GM10248 (cell line): Measurements from ENCODE around the gene ZEB2.

Experiments
- CTCF ChIA-PET: fragments of 300-600 bp; sonication (Branson Sonifier 250); formaldehyde crosslinking; extraction: SDS; loops from one replicate; lab custom pipeline; 2021; ENCODE audit warnings: antibody characterized with exemption; lab: Yijun Ruan, JAX
- POLR2A ChIA-PET: fragments of 350-650 bp; sonication (Branson Sonifier 250); formaldehyde crosslinking; extraction: SDS; loops from one replicate; lab custom pipeline; 2020; ENCODE audit warnings: antibody characterized with exemption; lab: Yijun Ruan, JAX
- DNase-seq: peaks from one replicate; pipeline ENCODE4 v3.0.0; 2012; ENCODE audit errors: extremely low spot score
- CTCF ChIP-seq: IDR thresholded peaks from 2 replicates; pipeline ENCODE4 v1.5.1; 2012; ENCODE audit warnings: mild to moderate bottlenecking, low read depth; ENCODE audit errors: extremely low read depth, missing control alignments, control extremely low read depth

The ZEB2 gene

DNA sequence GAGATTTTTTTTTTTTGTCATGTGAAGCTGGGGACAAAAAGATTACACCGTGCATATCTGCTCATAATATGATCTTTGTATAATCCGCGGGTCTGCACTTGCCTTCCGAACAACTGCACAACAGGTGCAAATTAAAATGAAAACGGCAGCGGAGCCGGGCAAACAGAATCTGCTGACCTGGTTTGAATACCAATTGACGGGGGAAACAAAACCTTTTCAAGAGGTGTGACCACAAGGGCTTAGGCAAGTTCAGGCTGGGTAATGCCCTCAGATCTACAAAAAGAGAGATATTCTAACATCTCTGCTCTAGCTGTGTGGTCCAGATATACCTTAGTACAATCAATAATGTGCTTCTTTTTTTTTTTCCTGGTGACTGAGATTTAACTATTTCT, 88.5 kb downstream of the ZEB2 start:
- DNase-seq: no peak
- CTCF ChIA-PET: interaction anchor here (2.4 kb wide), 1 partner anchor 18 kb away, joined by 10 read pairs; no protein-coding TSS in a partner anchor
- TF ChIP-seq CTCF: no peak
- POLR2A ChIA-PET: no interaction called here

GRCh38 chr2:144430722-144431391, 89.1 kb downstream of the ZEB2 start:
- peak; percentile 32 for DNase-seq
- CTCF ChIA-PET: interaction anchor here (1.9 to 2.4 kb wide), 3 partner anchors 10 to 19 kb away, joined by 5 to 10 read pairs (median 7); no protein-coding TSS in a partner anchor
- POLR2A ChIA-PET: no interaction called here
- TF ChIP-seq CTCF: no peak

- ChIA-PET POLR2A (no interaction called here), CTCF (interaction anchor here (0.9 to 2.4 kb wide), 5 partner anchors 8 to 48 kb away, joined by 3 to 10 read pairs (median 5); no protein-coding TSS in a partner anchor)
- TF ChIP-seq CTCF: no peak
Measured at GRCh38 chr2:144429396-144430112, 90.4 kb downstream of the ZEB2 start.

GRCh38 chr2:144426981-144427479, 92.9 kb downstream of the ZEB2 start:
- no peak for TF ChIP-seq CTCF
- CTCF ChIA-PET: interaction anchor here (1.4 kb wide), 1 partner anchor 268 kb away, joined by 3 read pairs; no protein-coding TSS in a partner anchor

More at GRCh38 chr2:144429396-144430112, 90.4 kb downstream of the ZEB2 start:
- no peak for DNase-seq

DNA sequence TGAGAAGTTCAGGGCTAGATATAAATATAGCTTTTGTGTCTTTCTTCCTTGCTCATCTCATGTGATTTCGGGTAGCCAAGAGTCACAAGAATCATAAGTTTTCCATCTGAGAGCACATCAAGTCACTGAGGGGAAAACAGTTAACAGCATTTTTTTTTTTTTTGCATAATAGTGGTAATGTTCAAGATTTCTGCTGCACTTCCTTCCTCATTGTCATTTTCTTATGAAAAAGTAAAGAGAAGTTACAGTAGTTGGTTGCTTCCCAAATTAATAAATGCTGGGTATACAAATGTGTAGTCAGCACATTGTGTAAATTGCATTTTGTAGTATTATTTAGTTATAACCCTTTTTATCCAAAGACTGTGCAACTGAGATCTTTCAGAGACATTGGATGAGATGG, 93.6 kb downstream of the ZEB2 start:
- POLR2A ChIA-PET: no interaction called here
- TF ChIP-seq CTCF: no peak
- no peak for DNase-seq
- CTCF ChIA-PET: interaction anchor here (1.4 kb wide), 1 partner anchor 267 kb away, joined by 3 read pairs; no protein-coding TSS in a partner anchor

More at GRCh38 chr2:144426981-144427479, 92.9 kb downstream of the ZEB2 start:
- POLR2A ChIA-PET: no interaction called here
- DNase-seq: no peak

DNA sequence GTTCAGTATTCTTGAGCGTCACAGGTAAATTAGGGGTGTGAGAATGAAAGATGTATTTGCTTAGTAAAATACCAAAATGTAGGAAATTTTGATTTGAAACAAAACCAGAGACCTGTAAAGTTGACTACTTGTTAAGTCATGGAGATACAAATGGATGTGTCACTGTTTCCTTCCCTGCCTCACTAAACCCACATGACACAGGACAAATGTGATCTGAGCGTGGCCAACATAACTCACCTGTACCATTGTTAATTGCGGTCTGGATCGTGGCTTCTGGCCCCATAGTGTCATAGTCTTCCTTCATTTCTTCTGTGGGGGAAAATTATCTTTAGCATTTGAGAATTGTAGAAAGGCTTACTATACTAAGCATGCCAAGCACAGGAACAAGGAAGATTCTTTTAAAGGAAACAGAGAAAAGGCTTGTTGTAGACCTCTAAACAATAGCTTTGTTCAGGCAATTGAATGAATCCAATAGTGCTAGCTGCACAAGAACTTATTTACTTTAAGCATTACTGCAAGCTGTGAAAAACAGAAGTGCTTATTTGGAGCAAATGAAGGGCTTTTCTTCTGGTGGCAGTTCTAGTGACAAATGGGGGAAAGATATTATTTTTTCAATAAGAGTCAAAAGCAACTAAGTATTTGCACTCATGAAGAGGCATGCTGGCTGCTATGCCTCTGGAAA, 95.2 kb downstream of the ZEB2 start:
- ChIA-PET POLR2A (no interaction called here), CTCF (no interaction called here)
- no peak for DNase-seq
- TF ChIP-seq CTCF: no peak
